ENCODE data around the gene ABHD2.
"Not testable (repeated sequence)": the region's sequence is repeated elsewhere in the genome, so short reads cannot be mapped to it uniquely, and the experiment has no call there.

Gene ABHD2

DNA sequence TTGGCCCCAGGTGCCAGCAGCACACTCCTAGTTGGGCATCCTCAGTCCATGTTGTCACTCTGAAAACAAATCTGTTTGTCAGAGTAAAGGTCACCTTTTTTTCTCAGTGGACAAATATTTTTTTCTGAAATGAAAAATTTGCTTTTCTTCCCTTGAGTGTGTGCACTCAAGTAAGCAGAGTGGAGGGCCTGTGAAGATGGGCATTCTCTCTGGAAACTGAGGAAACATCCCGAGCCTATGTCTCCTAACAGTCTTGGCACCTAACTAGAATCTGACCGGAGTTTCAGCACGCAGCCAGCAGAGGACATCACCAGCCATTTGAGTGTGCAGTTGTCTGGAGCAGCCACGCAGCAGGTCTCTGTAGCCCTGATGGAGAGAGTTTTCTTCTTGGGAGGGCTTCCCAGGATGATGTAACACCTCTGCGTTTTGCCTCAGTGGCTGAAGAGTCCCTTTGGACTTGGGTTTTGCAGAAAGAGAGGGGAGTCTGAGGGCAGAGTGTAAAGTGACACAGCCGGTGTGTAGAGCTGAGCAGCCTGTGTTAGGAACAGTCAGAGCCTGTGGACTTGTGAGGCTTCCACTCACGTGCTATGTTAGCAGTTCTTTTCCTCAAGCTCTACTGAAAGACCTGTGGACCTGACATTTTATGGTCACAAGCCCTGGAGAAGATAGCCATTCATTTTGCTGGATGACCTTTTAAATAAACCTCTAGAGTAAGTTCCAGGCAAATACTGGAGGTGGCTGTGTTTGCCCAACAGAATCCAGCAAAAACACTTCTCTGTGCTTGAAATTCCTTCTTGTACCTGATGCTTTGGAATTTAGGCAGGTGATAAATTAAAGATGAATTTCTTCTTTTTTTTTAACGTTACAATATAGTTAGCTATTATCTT, 51.6 kb downstream of the ABHD2 start:
- peak; percentile 86 for DNase-seq (ENCODE audit: low spot score)

DNA sequence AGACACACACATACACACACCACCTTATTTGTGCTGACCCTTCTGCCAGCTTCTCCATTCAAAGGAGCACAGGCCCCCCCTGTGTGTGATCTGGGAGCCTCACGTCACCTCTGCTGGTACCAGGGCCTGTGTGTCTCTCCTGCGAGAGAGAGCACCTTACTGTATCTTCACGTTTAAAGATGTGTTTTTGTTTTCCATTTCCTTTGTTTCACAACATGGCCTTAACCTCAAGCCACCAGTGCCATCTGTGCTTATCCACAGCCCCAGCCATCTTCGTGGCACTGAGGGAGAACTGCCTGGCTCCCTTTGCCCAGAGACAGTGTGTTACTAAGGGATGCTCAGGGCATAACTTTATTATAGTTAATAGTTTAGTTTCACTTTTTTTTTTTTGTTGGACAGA, 52.3 kb downstream of the ABHD2 start:
- no peak for DNase-seq (ENCODE audit: low spot score)

DNA sequence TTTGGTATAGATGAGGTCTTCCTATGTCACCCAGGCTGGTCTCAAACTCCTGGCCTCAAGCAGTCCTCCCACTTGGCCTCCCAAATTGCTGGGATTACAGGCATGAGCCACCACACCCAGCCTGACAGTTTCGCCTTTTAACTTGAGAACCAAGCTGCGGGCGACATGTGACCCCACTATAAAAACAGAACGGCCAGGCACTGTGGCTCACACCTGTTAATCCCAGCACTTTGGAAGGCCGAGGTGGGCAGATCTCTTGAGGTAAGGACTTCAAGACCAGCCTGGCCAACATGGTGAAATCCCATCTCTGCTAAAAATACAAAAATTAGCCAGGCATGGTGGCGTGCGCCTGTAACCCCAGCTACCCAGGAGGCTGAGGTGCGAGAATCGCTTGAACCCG, 52.9 kb downstream of the ABHD2 start:
- DNase-seq (ENCODE audit: low spot score), result not testable (repeated sequence)

DNA sequence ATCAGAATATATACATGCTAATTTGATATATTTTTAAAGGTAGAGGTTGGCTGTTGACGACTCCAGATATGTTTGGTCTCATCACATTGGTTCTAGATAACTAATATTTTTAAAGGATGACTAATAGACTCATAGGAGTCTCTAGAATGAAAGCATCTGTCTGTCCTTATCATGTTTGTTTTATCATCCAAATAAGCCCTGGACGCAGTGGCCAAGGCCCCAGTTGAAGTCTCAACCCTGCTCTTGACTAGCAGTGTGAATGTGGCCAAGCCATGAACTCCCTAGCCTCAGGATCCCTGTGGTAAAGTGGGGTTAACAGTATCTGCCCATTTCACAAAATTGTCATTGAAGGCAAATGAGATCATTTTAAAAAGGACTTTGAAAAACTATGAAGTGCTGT, 53.6 kb downstream of the ABHD2 start:
- DNase-seq (ENCODE audit: low spot score), result no peak

DNA sequence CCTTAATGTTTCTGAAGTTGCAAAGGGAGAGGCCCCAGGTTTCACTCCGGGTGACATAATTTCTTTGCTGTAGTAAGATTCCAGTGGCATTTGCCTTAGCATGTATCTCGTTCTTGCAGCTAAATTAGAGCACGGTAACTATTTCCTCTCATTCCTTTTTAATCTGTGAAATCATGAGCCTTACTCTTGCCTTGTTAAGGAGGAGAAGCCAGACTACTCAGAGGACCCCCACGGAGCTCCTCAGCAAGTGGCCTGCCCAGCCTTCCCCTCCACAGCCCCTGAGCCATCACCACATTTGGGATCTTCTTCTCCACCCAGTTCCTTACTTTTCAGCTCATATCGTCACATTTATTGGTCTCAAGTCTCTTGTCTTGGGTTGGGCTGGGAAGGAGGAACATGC, 54.2 kb downstream of the ABHD2 start:
- DNase-seq (ENCODE audit: low spot score), result no peak

DNA sequence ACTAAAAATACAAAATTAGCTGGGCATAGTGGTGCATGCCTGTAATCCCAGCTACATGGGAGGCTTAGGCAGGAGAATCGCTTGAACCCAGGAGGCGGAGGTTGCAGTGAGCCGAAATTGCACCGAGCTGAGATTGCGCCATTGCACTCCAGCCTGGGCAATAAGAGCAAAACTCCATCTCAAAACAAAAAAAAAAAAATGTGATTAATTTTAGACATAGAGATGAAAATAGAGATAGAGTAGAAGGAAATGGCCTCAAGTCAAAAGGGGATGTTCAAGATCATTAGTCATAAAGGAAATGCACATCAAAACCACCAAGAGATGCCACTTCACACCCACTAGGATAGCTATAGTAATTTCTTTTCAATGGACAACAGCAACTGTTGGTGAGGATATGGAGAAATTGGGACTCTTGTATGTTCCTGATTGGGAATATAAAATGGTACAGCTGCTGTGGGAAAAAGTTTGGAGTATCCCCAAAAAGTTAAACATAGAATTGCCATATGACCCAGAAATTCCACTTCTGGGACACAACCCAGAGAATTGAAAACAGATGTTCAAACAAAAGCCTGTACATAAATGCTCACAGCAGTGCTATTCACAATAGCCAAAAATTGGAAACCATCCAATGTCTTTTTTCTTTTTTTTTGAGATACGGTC, 55.4 kb downstream of the ABHD2 start:
- peak; percentile 88 for DNase-seq (ENCODE audit: low spot score)

DNA sequence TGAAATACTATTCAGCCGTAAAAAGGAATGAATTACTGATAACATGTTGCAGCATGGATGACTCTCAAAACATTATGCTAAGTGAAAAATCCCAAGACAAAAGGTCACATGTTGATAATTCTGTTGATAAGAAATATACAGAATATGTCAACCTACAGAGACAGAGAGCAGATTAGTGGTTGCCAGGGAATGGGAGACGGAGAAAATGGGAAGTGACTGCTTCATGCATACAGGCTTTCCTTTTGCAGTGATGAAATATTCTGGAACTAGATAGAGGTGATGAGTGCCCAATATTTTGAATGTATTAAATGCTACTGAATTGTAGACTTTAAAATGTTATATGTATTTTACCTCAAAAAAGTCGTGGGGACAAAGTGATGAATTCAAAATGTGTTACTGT, 56.2 kb downstream of the ABHD2 start:
- no peak for DNase-seq (ENCODE audit: low spot score)

DNA sequence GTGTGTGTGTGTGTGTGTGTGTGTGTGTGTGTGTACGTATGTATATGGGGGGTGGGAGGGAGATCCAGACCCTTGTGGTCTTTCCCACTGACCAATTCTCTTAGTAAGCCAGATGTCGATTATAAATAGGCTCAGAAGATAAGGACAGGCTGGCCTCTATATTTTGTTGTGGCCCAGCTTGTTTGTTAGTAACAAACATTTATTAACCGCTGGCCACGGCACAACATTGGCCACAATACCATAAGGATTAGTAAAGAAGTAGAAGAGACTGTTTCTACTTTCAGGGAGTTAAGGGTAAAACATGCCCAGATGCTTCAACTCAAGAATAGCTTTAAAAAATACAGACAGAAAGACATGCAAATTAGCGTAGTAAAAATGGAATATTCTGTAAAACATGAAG, 58.1 kb downstream of the ABHD2 start:
- DNase-seq (ENCODE audit: low spot score), result no peak

DNA sequence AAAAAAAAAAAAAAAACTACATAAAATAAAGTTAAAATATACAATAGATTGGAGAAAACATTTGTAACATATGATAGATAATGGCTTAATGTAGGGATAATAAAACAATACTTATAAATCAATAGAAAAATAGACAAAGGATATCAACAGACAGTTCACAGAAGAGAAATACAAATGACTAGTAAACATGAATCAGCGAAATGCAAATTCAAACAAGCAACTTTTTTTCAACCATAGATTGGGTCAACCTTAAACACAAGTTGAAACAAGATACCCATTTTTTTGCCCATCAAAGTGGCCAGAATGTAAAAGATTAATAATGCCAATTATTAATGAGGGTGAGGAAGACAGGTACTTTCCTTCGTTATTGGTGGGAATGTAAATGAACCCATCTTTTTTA, 59.9 kb downstream of the ABHD2 start:
- DNase-seq (ENCODE audit: low spot score), result no peak

DNA sequence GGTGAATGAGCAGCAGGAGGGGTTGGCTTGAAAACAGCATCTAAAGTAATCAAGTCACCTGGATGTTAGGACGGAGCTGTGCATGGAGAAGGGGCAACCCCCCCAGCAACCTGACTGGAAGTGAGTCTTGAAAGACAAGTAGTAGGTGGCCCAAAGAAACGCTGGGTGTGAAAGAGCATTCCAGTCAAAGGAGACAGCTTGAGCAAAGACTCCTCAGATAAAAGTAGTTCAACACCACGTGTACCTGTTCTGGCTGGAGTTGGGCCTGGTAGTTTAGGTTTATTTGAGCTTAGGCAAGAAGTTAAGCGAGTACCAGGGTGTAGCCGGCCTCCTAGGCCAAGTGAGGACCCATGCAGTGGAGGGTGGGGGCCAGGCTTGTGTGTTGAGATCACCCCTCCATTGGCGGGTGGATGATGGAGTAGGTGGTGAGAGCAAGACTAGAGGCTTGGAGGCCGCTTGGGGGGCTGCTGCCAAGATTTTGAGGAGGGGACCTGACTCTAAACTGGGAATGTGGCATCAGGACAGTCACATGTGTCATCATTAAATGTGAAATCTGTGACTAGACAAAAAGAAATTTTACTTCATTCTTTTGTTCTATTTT, 61.3 kb downstream of the ABHD2 start:
- no peak for DNase-seq (ENCODE audit: low spot score)

DNA sequence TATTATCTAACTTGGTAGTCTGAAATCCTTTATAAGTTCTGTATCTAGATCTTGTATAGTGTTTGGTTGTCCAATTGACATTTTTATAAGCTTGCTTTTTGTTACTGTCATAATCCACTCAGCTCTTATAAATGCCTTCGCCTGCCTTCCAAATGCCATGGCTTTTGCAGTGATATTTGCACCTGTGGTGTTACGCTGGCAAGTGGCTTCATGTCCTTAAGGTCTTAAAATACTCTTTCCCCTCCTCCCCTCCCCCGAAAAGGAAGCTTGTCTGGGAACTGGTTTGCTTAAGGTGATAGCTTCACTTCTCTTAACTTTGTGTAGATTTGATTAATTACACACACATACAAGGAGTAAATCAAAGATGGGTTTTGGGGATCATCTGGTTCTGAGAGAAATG, 62.0 kb downstream of the ABHD2 start:
- no peak for DNase-seq (ENCODE audit: low spot score)

DNA sequence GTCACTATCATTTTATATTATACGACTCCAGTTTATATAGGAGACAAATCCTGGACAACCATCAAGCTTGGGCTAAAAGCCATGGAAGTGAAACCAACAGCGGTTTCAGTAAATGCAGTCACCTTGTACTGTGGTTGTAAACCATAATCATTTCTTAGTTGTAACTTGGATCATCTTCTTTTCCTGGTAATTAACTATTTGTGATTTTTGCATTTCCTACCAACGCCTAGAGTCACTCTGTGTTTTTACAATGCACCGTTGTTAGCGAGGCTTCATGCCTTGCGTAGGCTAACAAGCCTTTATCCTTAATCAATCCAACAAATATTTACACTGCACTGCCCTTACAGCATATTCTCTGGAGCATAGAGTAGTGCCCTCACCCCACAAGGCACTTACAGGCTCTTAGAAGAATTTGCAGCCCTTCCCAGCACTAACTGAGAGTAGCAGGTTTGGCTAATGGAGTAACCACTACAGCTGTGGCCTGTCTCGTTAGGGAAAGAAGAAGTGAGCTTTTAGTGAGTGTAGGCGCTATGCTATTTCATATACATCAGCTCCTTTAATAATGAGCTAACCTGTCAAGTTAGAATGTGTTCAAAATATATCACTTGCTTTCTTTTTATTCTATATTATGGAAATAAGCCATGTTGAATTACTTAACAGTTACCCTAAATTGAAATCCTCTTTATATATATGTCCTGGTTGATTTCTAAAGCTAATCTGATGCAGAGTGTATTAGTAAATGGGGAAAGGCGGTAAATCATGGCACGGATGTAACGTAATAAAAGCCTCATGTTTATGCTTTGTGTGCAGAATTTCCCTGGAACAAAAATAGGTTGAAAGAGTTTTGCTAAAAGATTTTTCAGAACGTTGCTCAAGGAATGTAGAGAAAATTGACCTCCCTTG, 62.8 kb downstream of the ABHD2 start:
- no peak for DNase-seq (ENCODE audit: low spot score)

DNA sequence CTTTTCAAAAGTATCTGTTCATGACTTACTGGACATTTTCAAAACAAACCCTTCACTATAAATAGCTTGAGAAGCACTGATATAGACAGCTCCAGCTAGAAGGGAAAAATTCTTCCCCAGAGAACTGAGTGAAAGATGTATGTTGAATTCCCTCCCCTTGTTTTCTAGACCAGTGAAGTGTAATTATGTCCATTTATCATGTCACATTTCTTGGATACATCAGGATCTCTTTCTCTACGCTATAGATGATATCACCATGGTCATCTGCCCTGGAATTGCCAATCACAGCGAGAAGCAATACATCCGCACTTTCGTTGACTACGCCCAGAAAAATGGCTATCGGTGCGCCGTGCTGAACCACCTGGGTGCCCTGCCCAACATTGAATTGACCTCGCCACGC, 66.9 kb downstream of the ABHD2 start:
- no peak for DNase-seq (ENCODE audit: low spot score)

DNA sequence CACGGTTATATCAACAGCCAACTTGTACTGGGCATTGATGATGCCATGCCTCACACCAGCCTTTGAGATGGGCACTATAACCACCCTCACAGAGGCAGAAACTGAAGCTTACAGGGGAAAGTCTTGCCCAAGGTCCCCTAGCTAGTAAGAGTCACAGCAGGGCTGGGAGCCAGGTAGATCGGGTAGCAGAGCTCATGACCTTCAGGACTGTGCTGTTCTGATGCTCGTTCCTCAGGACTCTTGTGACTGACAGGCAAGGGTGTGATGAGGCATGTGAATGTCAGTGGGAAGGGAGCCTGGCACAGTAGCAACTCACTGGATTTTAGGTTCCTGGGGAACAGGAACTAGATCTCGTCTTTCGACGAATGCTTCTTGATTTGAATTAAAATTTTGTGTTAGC, 67.4 kb downstream of the ABHD2 start:
- no peak for DNase-seq (ENCODE audit: low spot score)

DNA sequence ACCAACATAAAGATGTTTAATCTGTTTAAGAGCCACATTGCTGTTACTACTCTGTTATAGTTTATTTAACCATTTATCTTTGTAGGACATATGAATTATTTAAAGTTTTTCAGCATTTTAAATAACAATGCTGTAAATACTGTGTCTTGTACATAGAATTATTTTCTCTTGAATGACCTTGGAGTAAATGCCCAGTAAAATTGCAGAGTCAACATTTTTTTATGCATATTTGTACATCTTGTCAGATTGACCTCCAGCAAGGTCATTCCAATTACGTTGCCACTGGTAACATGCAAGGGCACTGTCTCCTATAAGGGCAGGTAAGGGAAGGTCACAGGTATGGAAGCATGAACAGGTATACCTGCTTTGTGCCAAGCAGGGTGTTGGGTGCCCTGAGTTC, 68.8 kb downstream of the ABHD2 start:
- DNase-seq (ENCODE audit: low spot score), result no peak

DNA sequence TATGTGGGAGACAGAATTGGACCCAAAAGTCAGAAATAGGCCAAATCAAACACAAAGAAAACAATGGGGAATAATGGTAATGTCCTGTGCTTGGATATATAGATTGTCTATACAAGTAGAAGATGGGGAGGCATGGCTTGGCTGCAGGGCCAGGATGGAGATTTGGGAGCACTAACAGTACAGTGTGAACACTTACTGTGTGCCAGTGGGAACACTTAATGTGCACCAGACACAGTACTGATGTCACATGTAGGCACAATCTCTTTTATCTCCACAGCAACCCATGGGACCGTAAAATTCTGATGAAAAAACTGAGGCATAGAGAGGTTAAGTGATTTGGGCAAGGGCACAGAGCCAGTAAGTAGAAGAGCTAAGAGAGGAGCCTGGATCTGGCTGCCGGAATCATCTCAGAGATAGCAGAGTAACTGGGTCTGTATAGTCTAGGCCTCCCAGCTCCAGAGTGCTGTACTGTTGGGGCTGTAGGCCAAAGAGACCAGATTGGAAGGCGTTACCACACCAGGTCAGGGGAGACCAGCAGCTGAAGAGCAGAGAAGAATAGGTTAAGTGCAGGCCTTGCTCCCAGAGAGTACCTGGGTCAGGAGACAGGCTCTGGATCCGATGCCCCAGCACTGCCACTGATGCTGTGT, 69.8 kb downstream of the ABHD2 start:
- no peak for DNase-seq (ENCODE audit: low spot score)

DNA sequence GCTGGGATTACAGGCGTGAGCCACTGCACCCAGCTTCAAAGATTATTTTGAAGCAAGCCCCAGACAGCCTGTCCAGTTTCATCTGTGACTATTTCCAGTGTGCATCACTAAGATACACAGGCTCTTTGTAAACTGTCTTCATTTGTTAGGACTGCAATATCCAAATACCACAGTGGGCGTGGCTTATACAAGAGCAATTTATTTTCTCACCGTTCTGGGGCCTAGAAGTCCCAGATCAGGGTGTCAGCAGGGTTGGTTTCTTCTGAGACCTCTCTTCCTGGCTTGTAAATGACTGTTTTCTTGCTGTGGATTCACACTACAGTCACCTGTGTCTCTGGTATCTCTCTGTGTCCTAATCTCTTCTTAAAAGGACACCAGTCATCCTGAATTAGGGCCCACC, 73.4 kb downstream of the ABHD2 start:
- peak; percentile 58 for DNase-seq (ENCODE audit: low spot score)

DNA sequence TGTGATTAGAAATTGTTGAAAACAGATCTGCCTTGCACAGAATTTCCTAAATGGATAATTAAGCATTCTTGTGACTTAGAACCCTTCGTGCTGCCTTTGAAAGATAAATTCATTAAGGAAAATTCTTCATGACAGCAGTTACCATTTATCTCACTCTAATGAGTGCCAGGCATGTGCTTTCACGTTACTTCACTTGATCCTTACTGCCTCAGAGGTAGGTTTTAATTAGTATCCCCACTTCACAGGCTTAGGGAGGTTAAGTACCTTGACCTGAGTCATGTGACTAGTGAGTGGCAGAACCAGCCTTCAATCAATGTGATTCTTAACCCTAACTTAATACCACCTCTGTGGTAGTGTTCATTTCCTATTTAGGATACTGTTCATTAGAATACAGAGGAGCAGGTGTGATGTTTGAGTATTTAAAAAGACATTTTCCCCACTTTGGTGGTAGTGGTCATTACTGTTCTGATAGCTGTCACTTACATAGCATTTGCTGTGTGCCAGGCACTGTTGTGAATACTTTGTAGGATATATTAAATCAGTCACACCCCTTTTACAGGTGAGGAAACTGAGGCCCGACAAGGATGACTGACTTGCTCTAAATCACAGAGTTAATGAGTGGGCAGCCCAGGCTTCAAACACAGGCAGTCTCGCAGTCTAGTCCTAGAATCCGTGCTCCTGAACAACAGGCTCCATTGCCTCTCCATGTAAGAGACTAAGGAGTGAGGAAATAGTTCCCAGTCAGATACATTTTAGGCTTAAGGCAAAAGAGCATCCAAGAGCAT, 75.2 kb downstream of the ABHD2 start:
- DNase-seq (ENCODE audit: low spot score), result no peak

DNA sequence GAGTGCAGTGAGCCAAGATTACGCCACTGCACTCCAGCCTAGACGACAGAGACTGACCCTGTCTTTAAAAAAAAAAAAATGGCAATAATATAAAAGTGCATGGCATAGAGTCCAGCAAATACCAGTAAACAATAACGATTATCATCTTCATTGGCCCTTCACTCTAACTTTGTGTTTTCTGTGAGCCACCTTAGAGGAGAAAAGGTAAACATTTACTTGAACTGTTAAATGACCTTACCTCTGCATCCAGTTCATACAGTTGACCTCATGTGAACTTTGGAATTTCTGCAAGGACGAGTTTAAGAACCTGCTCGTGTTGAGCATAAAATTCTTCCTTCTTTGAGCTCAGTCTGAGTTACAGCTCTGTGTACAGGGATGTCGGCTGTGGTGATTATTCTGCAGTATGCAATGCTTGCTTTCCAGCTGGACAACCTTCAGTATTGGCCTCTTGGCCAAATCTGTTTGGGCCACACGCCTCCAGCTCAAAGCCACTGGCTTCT, 76.5 kb downstream of the ABHD2 start:
- no peak for DNase-seq (ENCODE audit: low spot score)

DNA sequence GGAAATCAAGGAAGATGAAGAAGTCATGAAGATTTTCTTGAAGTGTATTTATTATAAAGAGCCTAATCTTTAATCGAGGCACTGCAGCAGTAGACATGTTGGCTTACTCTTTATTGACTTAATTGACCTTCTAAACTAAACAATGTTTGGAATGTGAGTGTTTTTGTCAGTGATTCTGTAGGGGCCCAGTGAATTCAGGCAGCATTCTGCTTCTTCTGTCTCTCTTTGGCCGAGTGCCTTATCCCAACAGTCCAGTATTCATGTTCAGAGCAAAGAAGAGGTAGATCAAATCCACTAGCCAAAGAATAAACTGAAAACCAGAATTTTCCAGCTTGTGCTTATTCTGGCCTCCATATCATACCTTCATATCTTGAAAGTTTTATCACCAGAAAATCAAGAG, 77.4 kb downstream of the ABHD2 start:
- DNase-seq (ENCODE audit: low spot score), result peak; percentile 58
